HEK293T (cell line): Measurements from ENCODE around the gene TGFB1.
"Not testable (repeated sequence)": the region's sequence is repeated elsewhere in the genome, so short reads cannot be mapped to it uniquely, and the experiment has no call there.

Experiments
- CTCF ChIA-PET: fragments of 350-600 bp; formaldehyde crosslinking; extraction: SDS; loops from one replicate; lab custom pipeline; 2021; ENCODE audit warnings: antibody characterized with exemption, inconsistent platforms; lab: Yijun Ruan, JAX
- POLR2A ChIA-PET: fragments of 350-600 bp; formaldehyde crosslinking; extraction: SDS; loops from one replicate; lab custom pipeline; 2020; ENCODE audit warnings: antibody characterized with exemption, inconsistent platforms; lab: Yijun Ruan, JAX
- DNase-seq: peaks from one replicate; pipeline ENCODE4 v3.0.0; 2012; ENCODE audit warnings: mixed read lengths; ENCODE audit errors: extremely low spot score
- ARNT ChIP-seq: fragments of 450-650 bp; IDR thresholded peaks from 2 replicates; pipeline ENCODE4 v1.6.1; 2017; ENCODE audit warnings: mild to moderate bottlenecking
- BHLHE40 ChIP-seq: fragments of 450-650 bp; IDR thresholded peaks from 2 replicates; pipeline ENCODE4 v1.6.1; 2016; ENCODE audit warnings: mild to moderate bottlenecking, moderate library complexity, borderline replicate concordance
- CTBP1 ChIP-seq: fragments of 450-650 bp; IDR thresholded peaks from 2 replicates; pipeline ENCODE4 v1.6.1; 2016; ENCODE audit warnings: borderline replicate concordance
- ELF4 ChIP-seq: fragments of 450-650 bp; IDR thresholded peaks from 2 replicates; pipeline ENCODE4 v1.6.1; 2017; ENCODE audit warnings: antibody characterized with exemption
- FOXA1 ChIP-seq: fragments of 450-650 bp; IDR thresholded peaks from 2 replicates; pipeline ENCODE4 v1.6.1; 2016; ENCODE audit warnings: mild to moderate bottlenecking
- FOXK2 ChIP-seq: fragments of 450-650 bp; IDR thresholded peaks from 2 replicates; pipeline ENCODE4 v1.6.1; 2016; ENCODE audit warnings: mild to moderate bottlenecking
- FOXM1 ChIP-seq: fragments of 450-650 bp; IDR thresholded peaks from 2 replicates; pipeline ENCODE4 v1.6.1; 2017; ENCODE audit warnings: mild to moderate bottlenecking, borderline replicate concordance
- HDGF ChIP-seq: fragments of 450-650 bp; IDR thresholded peaks from 2 replicates; pipeline ENCODE4 v1.6.1; 2017; ENCODE audit warnings: antibody characterized with exemption, borderline replicate concordance
- L3MBTL2 ChIP-seq: fragments of 450-650 bp; conservative IDR thresholded peaks from 2 replicates; pipeline ENCODE4 v1.6.1; 2016; ENCODE audit warnings: mild to moderate bottlenecking
- LEF1 ChIP-seq: fragments of 450-650 bp; IDR thresholded peaks from 2 replicates; pipeline ENCODE4 v1.6.1; 2017; ENCODE audit warnings: mild to moderate bottlenecking, borderline replicate concordance
- NFRKB ChIP-seq: fragments of 450-650 bp; IDR thresholded peaks from 2 replicates; pipeline ENCODE4 v1.6.1; 2016; ENCODE audit warnings: mild to moderate bottlenecking, moderate library complexity
- SP1 ChIP-seq: fragments of 450-650 bp; IDR thresholded peaks from 2 replicates; pipeline ENCODE4 v1.6.1; 2017
- SUZ12 ChIP-seq: fragments of 450-650 bp; IDR thresholded peaks from 2 replicates; pipeline ENCODE4 v1.6.1; 2016; ENCODE audit warnings: mild to moderate bottlenecking
- TARDBP ChIP-seq: fragments of 450-650 bp; IDR thresholded peaks from 2 replicates; pipeline ENCODE4 v1.6.1; 2016
- ZNF384 ChIP-seq: fragments of 450-650 bp; IDR thresholded peaks from 2 replicates; pipeline ENCODE4 v1.6.1; 2016
- TF ChIP-seq, protein P1 (sequence below): fragments of 450-650 bp; IDR thresholded peaks from 2 replicates; pipeline ENCODE4 v1.6.1; 2016

TGFB1 gene

DNA sequence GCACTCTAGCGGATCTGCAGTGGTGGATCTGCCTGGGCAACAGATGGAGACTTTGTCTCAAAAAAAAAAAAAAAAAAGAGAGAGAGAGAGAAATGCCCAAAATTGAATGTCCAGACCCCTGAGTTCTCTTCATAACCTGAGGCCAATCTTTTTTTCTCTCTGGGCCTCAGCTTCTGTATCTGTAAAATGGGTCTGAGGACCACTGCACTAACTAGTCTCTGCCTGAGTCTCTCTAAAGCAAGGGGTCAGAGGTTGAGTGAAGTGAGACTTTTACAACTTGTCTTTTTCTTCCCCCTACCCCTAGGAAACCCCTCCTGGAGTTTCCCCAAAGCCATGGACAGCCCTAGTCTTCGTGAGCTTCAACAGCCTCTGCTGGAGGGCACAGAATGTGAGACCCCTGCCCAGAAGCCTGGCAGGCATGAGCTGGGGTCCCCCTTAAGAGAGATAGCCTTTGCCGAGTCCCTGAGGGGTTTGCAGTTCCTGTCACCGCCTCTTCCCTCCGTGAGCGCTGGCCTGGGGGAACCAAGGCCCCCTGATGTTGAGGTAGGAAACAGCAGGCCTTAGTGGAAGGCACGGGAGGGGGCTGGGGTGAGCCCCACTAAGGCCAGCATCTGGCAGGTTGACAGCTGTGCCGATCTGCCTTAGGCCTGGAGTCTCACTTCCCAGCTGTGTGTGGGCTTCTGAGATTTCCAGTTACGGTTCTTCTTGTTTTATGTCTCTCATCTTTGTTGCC, 24.4 kb upstream of the TGFB1 start:
- ChIA-PET POLR2A (no interaction called here), CTCF (interaction anchor here (1.1 kb wide), 1 partner anchor 24 kb away, joined by 3 read pairs; no protein-coding TSS in a partner anchor)
- TF ChIP-seq ARNT (no peak), SUZ12 (no peak), NFRKB (no peak), FOXM1 (no peak), LEF1 (no peak), FOXK2 (no peak), L3MBTL2 (no peak), SP1 (no peak), CTBP1 (no peak), HDGF (no peak), TARDBP (no peak), FOXA1 (no peak), BHLHE40 (no peak), ELF4 (no peak), ZNF384 (no peak)
- TF ChIP-seq, protein P1, sequence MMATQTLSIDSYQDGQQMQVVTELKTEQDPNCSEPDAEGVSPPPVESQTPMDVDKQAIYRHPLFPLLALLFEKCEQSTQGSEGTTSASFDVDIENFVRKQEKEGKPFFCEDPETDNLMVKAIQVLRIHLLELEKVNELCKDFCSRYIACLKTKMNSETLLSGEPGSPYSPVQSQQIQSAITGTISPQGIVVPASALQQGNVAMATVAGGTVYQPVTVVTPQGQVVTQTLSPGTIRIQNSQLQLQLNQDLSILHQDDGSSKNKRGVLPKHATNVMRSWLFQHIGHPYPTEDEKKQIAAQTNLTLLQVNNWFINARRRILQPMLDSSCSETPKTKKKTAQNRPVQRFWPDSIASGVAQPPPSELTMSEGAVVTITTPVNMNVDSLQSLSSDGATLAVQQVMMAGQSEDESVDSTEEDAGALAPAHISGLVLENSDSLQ, result no peak
- DNase-seq, result no peak

DNA sequence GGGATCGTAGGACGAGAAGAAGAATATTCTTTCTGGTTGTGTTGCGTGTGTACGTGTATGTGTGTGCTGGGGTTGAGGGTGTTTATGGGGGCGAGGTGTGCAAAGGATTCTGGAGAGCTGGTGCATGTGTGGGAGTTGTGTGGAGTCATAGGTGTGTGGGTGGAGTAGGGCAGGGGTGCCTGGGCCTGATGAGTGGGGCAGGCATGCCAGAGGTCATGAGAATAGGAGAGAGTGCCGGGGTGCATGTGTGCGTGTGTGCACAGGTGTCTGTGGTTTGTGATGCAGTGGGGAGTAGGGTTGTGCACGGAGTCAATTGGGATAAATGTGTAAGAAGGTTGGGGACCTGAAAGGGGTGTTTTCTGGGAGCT, 23.3 kb upstream of the TGFB1 start:
- no peak for DNase-seq
- TF ChIP-seq L3MBTL2, result no peak
- POLR2A ChIA-PET, result no interaction called here
- CTCF ChIA-PET, result no interaction called here

DNA sequence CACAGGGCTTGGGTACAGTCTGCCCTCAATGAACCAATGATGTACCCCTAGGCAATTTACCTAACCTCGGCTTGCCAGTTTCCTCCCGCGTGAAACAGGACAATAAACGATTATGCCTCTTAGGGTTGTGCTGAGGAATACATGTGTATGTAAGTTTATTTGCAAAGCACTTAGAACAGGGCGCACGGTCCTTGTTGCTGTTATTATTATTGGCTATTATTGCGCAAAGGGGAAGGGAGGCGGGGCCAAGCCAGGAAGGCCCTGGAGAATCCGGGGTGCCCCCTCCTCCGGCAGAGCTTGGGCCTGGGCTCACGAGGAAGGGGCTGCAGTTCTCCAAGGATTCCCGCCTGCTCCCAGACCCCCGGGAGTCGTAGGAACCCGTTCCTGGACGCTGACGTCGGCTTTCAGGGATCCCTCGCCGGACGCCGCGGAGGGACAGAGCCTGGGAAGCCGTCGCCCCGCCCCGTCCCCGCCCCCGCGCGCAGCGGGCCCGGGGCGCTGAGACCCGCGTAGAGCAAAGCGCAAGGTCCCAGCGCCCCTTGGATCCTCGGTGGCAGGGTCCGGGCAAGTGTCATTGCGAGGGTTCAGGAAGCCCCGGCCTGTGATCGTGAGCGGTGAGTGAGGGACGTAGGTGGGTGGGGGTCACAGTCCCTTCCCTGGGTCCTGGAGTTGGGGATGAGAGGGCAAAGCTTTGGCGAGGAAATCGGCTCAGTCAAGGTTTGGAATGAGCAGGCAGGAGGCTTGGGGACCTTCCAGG, 22.7 kb upstream of the TGFB1 start, which contains the start of gene TMEM91:
Gene TMEM91, plus strand, starts transcription at position 293 of the 757 bp plus-strand sequence. CDS start 1,777 bp downstream, outside the sequence.
- POLR2A ChIA-PET, result no interaction called here
- CTCF ChIA-PET, result no interaction called here
- TF ChIP-seq TARDBP (no peak), FOXM1 (no peak), FOXA1 (no peak), CTBP1 (no peak), LEF1 (no peak), ZNF384 (no peak), BHLHE40 (no peak), SUZ12 (no peak)
- TF ChIP-seq, protein P1, result no peak
- DNase-seq, result no peak

DNA sequence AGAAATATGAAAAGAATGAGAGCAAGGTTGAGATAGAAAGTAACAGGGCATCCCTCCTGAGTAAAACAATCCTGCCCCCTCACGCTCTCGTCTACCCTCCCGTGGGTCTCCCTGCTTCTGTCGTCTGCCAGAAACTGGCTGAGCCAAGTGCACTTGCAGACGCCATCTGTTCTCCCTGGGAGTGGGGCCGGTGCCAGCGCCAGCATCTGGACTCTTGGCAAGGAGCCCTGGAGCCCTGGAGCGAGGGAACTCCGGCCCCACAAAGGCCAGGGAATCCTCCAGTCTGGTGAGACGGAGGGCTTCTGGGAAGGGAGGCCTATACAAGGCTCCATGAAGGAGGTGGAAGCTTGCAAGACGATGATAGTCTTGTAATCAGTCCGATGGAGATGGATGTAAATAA, 20.3 kb upstream of the TGFB1 start:
- no peak for DNase-seq
- CTCF ChIA-PET, result no interaction called here
- no peak for TF ChIP-seq FOXK2
- TF ChIP-seq NFRKB, result no peak
- TF ChIP-seq L3MBTL2, result no peak
- no peak for TF ChIP-seq ZNF384
- no peak for TF ChIP-seq ARNT
- no peak for TF ChIP-seq FOXA1
- POLR2A ChIA-PET, result no interaction called here

DNA sequence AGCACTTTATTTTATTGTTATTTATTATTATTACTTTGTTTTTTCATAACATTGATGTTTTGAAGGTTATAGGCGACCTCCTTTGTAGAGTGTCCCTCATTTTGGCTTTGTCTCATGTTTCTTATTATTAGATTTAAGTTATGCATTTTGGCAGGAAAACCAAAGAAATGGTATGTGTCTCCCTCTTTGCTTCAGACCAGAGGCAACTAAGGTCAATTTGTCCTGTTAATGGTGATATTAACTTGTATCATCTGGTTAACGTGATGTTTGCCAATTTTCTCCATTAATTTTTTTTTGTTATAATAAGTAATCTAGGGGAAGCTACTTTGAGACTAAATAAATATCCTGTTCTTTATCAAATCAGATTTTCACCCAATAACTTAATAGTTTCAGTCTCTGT, 18.8 kb upstream of the TGFB1 start:
- CTCF ChIA-PET, result interaction anchor here (0.6 kb wide), 1 partner anchor 64 kb away, joined by 3 read pairs; no protein-coding TSS in a partner anchor
- TF ChIP-seq L3MBTL2 (no peak), TARDBP (no peak), ELF4 (no peak), HDGF (no peak), FOXK2 (no peak), CTBP1 (no peak), FOXA1 (no peak), SUZ12 (no peak), ZNF384 (no peak), SP1 (no peak), FOXM1 (no peak), LEF1 (no peak), NFRKB (no peak), BHLHE40 (no peak), ARNT (no peak)
- TF ChIP-seq, protein P1, result no peak
- no peak for DNase-seq
- POLR2A ChIA-PET, result interaction anchor here (1.1 kb wide), 1 partner anchor 9 kb away, joined by 3 read pairs; no protein-coding TSS in a partner anchor

DNA sequence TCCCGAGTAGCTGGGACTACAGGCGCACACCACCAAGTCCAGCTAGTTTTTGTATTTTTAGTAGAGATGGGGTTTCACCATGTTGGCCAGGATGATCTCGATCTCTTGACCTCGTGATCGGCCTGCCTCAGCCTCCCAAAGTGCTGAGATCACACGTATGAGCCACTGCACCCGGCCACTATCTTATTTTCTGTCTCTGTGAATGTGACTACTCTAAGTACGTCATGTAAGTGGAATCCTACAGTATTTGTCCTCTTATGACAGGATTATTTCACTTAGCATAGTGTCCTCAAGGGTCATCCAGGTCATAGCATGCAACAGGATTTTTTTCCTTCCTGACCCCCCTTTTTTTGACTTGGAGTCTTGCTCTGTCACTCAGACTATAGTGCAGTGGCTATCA, 17.8 kb upstream of the TGFB1 start:
- TF ChIP-seq, protein P1, result no peak
- TF ChIP-seq SP1 (no peak), L3MBTL2 (no peak), ZNF384 (no peak), TARDBP (no peak), CTBP1 (no peak), NFRKB (no peak), LEF1 (no peak), ELF4 (no peak), FOXA1 (no peak), SUZ12 (no peak), FOXM1 (no peak)
- CTCF ChIA-PET, result no interaction called here
- no peak for DNase-seq
- POLR2A ChIA-PET, result no interaction called here

DNA sequence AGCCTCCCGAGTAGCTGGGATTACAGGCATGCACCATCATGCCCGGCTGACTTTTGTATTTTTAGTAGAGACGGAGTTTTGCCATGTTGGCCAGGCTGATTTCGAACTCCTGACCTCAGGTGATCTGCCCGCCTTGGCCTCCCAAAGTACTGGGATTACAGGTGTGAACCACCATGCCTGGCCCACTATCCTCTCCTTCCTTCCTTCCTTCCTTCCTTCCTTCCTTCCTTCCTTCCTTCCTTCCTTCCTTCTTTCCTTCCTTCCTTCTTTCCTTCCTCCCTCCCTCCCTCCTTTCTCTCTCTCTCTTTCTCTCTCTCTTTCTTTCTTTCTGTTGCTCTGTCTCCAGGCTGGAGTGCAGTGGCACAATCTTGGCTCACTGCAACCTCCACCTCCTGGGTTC, 17.4 kb upstream of the TGFB1 start:
- CTCF ChIA-PET, DNase-seq, POLR2A ChIA-PET: not testable (repeated sequence)
